Gastrocnemius medialis (tissue), 4 donors: ENCODE measurements around the gene NR2F1. TPM values are rescaled to one million over a fixed set of nuclear protein-coding genes. Genes with fewer than 3 reads are reported as not detected.

Source experiments
- ATAC-seq, 2 donors: fragments of 150-250 bp; one replicate each; pipeline ENCODE4 v1.9.1; 2016
- DNase-seq, 2 donors: peaks; one replicate each; pipeline ENCODE4 v3.0.0-alpha.2; 2019
- H3K27ac ChIP-seq, 4 donors: fragments of 200-600 bp; sonication (generic); 1 replicate in 1 of 4; 2 replicates in 3 of 4; pipeline ENCODE4 v1.5.1; 2016 to 2018; ENCODE audit warnings: mild to moderate bottlenecking in 2 of 4, moderate library complexity in 1 of 4
- H3K27me3 ChIP-seq, 3 donors: fragments of 200-600 bp; sonication (generic) in 2 of 3; 1 replicate in 1 of 3; 2 replicates in 2 of 3; pipeline versions ENCODE4 v1.5.1 to v1.6.0; 2016 to 2019; ENCODE audit warnings: mild to moderate bottlenecking in 1 of 3, moderate library complexity in 1 of 3
- H3K36me3 ChIP-seq, 2 donors: fragments of 200-600 bp; sonication (generic) in 1 of 2; one replicate each; pipeline ENCODE4 v1.5.1; 2017 to 2018
- H3K4me1 ChIP-seq, 2 donors: fragments of 200-600 bp; sonication (generic) in 1 of 2; one replicate each; pipeline ENCODE4 v1.5.1; 2016 to 2017; ENCODE audit warnings: mild to moderate bottlenecking in 2 of 2
- H3K4me3 ChIP-seq, 4 donors: fragments of 200-600 bp; sonication (generic) in 3 of 4; 1 replicate in 1 of 4; 2 replicates in 3 of 4; pipeline ENCODE4 v1.5.1; 2016 to 2019; ENCODE audit warnings: mild to moderate bottlenecking in 2 of 4
- H3K9me3 ChIP-seq, 3 donors: fragments of 200-600 bp; sonication (generic) in 2 of 3; 1 replicate in 1 of 3; 2 replicates in 2 of 3; pipeline ENCODE4 v1.5.1; 2016 to 2019
- CTCF ChIP-seq, 5 experiments: fragments of 450-650 bp in 3 of 5; fragments of 200-600 bp in 2 of 5; sonication (generic) in 2 of 5; IDR thresholded peaks in 4 of 5; conservative IDR thresholded peaks in 1 of 5; 1 replicate in 4 of 5; 2 replicates in 1 of 5; pipeline ENCODE4 v1.5.1; 2016 to 2019; ENCODE audit warnings: antibody characterized with exemption in 5 of 5, mild to moderate bottlenecking in 3 of 5, moderate library complexity in 3 of 5
- POLR2A ChIP-seq, 2 donors: fragments of 450-650 bp; IDR thresholded peaks; one replicate each; pipeline ENCODE4 v1.6.1; 2017; ENCODE audit warnings: antibody characterized with exemption in 2 of 2, mild to moderate bottlenecking in 2 of 2, moderate library complexity in 2 of 2
- in situ Hi-C, 4 donors: fragments of 200-750 bp; cut with MboI; loops; one replicate each; pipeline versions ENCODE4 v1.15.0 to v1.8.0; 2017; ENCODE audit warnings: low sequenced_read_pairs in 4 of 4
- intact Hi-C: fragments of 100-400 bp; cut with DNase I; formaldehyde crosslinking; loops from one replicate; pipeline ENCODE4 v1.15.1; 2023; ENCODE audit warnings: low total_unique reads
- total RNA-seq, 4 donors: library from RNA; depleted of rRNA; stranded (reverse); fragments of >200 nt; gene quantifications; one replicate each; pipeline versions ENCODE4 v1.1.0 to v1.2.3, GENCODE V29; 2016

NR2F1 gene
- total RNA-seq, 4 donors from 2014 or later = 0.36 to 0.55 TPM; not detected in 2

- DNase-seq (no peak), ATAC-seq (no peak)
- no peak overlapping the region for H3K4me3 ChIP-seq
- intact Hi-C loops = no loop called here
- no peaks in the 10 kb centered on the region for H3K9me3 ChIP-seq
- H3K27me3 ChIP-seq = peaks cover 100% of the 10 kb centered on the region in 3 donors
- no peaks in the 10 kb centered on the region for H3K4me1 ChIP-seq
- in situ Hi-C loops = loop anchor here in 1 of 4 donors (25.0 kb wide), 2 partner anchors 189 to 314 kb away; no protein-coding TSS in a partner anchor
- no peak overlapping the region for H3K27ac ChIP-seq
- TF ChIP-seq POLR2A (IDR thresholded peaks at IDR 0.05) (no peak), CTCF (IDR thresholded peaks at IDR 0.05 in 4 of 5, conservative IDR thresholded peaks at IDR 0.05 in 1 of 5) (no peak)
- no peaks in the 10 kb centered on the region for H3K36me3 ChIP-seq
Measured at GRCh38 chr5:93598091-93599000, 15.3 kb downstream of the NR2F1 start.

GRCh38 chr5:93599001-93599379, 16.0 kb downstream of the NR2F1 start:
- no peaks in the 10 kb centered on the region for H3K4me1 ChIP-seq
- DNase-seq (no peak), ATAC-seq (no peak)
- peaks cover 100% of the 10 kb centered on the region in 3 donors for H3K27me3 ChIP-seq
- intact Hi-C loops (no loop called here), in situ Hi-C loops (loop anchor here in 1 of 4 donors (25.0 kb wide), 2 partner anchors 188 to 313 kb away; no protein-coding TSS in a partner anchor)
- no peak for TF ChIP-seq CTCF (IDR thresholded peaks at IDR 0.05 in 4 of 5, conservative IDR thresholded peaks at IDR 0.05 in 1 of 5)
- TF ChIP-seq POLR2A (IDR thresholded peaks at IDR 0.05) = no peak
- H3K9me3 ChIP-seq = no peaks in the 10 kb centered on the region
- H3K27ac ChIP-seq = no peak overlapping the region
- no peak overlapping the region for H3K4me3 ChIP-seq
- no peaks in the 10 kb centered on the region for H3K36me3 ChIP-seq

DNA sequence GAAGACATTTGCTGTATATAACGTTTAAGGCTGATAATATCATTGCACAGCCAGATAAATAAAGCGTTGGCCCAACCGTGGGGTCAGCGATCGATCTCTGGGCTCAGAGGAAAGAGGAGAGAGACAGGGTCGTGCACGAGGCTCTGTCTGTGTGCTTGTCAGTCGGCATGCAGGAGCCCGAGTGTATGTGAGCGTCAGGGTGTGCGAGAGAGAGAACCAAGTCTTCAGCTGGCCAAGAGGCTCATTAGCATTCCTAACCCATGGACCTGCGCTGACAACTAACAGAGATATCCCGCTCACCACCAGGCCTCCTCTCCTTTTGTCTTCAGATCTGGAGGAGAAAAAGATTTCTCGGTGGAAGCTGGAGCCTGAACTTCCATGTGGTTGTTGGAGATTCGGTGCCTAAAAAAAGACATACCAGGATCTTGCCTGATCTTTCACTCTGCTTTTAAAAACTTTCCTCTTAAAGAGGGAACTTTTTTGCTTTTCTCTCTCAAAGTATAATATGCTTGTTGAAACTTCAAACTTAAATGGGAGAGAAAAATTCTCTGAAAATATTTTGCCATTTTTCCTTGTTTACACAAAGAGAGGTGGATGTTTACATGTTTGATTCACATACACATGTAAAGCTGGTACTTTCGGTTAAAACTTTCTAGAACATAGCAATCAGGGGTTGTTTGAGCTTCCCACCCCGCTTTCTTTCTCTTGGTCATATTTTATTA, 16.5 kb downstream of the NR2F1 start:
- Histone ChIP-seq H3K4me3 (no peak overlapping the region), H3K27me3 (peaks cover 100% of the 10 kb centered on the region in 3 donors), H3K9me3 (no peaks in the 10 kb centered on the region), H3K36me3 (no peaks in the 10 kb centered on the region), H3K4me1 (peaks cover 0 to 2% of the 10 kb centered on the region in 2 donors), H3K27ac (no peak overlapping the region)
- ATAC-seq (no peak), DNase-seq (no peak)
- TF ChIP-seq POLR2A (IDR thresholded peaks at IDR 0.05) (no peak), CTCF (IDR thresholded peaks at IDR 0.05 in 4 of 5, conservative IDR thresholded peaks at IDR 0.05 in 1 of 5) (no peak)
- intact Hi-C loops (no loop called here), in situ Hi-C loops (loop anchor here in 3 of 4 donors (25.0 kb wide), 3 partner anchors 188 to 513 kb away; a partner anchor contains a TSS)

- Histone ChIP-seq H3K27ac (no peak overlapping the region), H3K36me3 (no peaks in the 10 kb centered on the region), H3K27me3 (peaks cover 100% of the 10 kb centered on the region in 3 donors), H3K4me3 (no peak overlapping the region), H3K9me3 (no peaks in the 10 kb centered on the region), H3K4me1 (peaks cover 0 to 2% of the 10 kb centered on the region in 2 donors)
- in situ Hi-C loops = loop anchor here in 2 of 4 donors (25.0 kb wide), 2 partner anchors 312 to 512 kb away; a partner anchor contains a TSS
- DNase-seq = no peak
- intact Hi-C loops = no loop called here
- no peak for TF ChIP-seq CTCF (IDR thresholded peaks at IDR 0.05 in 4 of 5, conservative IDR thresholded peaks at IDR 0.05 in 1 of 5)
- no peak for TF ChIP-seq POLR2A (IDR thresholded peaks at IDR 0.05)
- ATAC-seq = no peak
Measured at GRCh38 chr5:93600409-93601070, 17.5 kb downstream of the NR2F1 start.
